HG02759 (cell line): ENCODE data around the gene ZMYM5.
"Not testable (repeated sequence)": the region's sequence is repeated elsewhere in the genome, so short reads cannot be mapped to it uniquely, and the experiment has no call there.

Source experiments
- ATAC-seq: cut with Tn5 transposase; IDR thresholded peaks from one replicate; pipeline ENCODE4 v1.9.1; 2021; ENCODE audit warnings: mild to moderate bottlenecking, moderate library complexity; ENCODE audit not compliant: unreplicated experiment

Gene ZMYM5

GRCh38 chr13:19863323-19864023 lies at the start of gene ZMYM5:
TSS of gene ZMYM5 (minus strand) at chr13:19863649. CDS start at chr13:19852180, 11,469 bp downstream.
- peak; percentile 84 for ATAC-seq

- no peak for ATAC-seq
These were observed 47.1 kb upstream of the ZMYM5 start for GRCh38 chr13:19910336-19911072.

- no peak for ATAC-seq
These were observed 45.0 kb upstream of the ZMYM5 start for GRCh38 chr13:19908350-19908986.

- ATAC-seq = not testable (repeated sequence)
These were observed 42.2 kb upstream of the ZMYM5 start for GRCh38 chr13:19905487-19906195.

- ATAC-seq = no peak
These were observed 26.6 kb upstream of the ZMYM5 start for GRCh38 chr13:19890030-19890429.

- no peak for ATAC-seq
These were observed 25.4 kb upstream of the ZMYM5 start for GRCh38 chr13:19888799-19889198.

- ATAC-seq = no peak
These were observed 18.8 kb upstream of the ZMYM5 start for GRCh38 chr13:19882231-19882630.

- ATAC-seq = no peak
These were observed 18.2 kb upstream of the ZMYM5 start for GRCh38 chr13:19881641-19882040.

GRCh38 chr13:19864746-19865309 lies 1.4 kb upstream of the ZMYM5 start:
- ATAC-seq = peak; percentile 6

GRCh38 chr13:19864024-19864745 lies 736 bp upstream of the ZMYM5 start:
- ATAC-seq = peak; percentile 34

- ATAC-seq = no peak
These were observed 752 bp downstream of the ZMYM5 start for GRCh38 chr13:19862481-19863313.

GRCh38 chr13:19861762-19862161 lies 1.7 kb downstream of the ZMYM5 start:
- ATAC-seq = no peak

GRCh38 chr13:19860884-19861655 lies 2.4 kb downstream of the ZMYM5 start:
- ATAC-seq = no peak

- not testable (repeated sequence) for ATAC-seq
These were observed 5.8 kb downstream of the ZMYM5 start for GRCh38 chr13:19857637-19858036.

- no peak for ATAC-seq
These were observed 10.7 kb downstream of the ZMYM5 start for GRCh38 chr13:19852766-19853165.

- ATAC-seq = no peak
These were observed 17.7 kb downstream of the ZMYM5 start for GRCh38 chr13:19845758-19846157.

GRCh38 chr13:19838865-19839275 lies 24.6 kb downstream of the ZMYM5 start:
- no peak for ATAC-seq

- ATAC-seq = no peak
These were observed 27.0 kb downstream of the ZMYM5 start for GRCh38 chr13:19836472-19836871.

GRCh38 chr13:19834704-19835103 lies 28.7 kb downstream of the ZMYM5 start:
- no peak for ATAC-seq
